HG03575 (cell line): ENCODE data around the gene GAPDH.
"Not testable (repeated sequence)": the region's sequence is repeated elsewhere in the genome, so short reads cannot be mapped to it uniquely, and the experiment has no call there.

Experiments used
- ATAC-seq: cut with Tn5 transposase; IDR thresholded peaks from one replicate; pipeline ENCODE4 v1.9.1; 2021; ENCODE audit not compliant: unreplicated experiment, insufficient number of reproducible peaks, low FRiP score; ENCODE audit errors: extremely low read depth

The GAPDH gene

DNA sequence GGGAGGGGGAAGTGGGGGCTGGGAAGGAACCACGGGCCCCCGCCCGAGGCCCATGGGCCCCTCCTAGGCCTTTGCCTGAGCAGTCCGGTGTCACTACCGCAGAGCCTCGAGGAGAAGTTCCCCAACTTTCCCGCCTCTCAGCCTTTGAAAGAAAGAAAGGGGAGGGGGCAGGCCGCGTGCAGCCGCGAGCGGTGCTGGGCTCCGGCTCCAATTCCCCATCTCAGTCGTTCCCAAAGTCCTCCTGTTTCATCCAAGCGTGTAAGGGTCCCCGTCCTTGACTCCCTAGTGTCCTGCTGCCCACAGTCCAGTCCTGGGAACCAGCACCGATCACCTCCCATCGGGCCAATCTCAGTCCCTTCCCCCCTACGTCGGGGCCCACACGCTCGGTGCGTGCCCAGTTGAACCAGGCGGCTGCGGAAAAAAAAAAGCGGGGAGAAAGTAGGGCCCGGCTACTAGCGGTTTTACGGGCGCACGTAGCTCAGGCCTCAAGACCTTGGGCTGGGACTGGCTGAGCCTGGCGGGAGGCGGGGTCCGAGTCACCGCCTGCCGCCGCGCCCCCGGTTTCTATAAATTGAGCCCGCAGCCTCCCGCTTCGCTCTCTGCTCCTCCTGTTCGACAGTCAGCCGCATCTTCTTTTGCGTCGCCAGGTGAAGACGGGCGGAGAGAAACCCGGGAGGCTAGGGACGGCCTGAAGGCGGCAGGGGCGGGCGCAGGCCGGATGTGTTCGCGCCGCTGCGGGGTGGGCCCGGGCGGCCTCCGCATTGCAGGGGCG lies at the start of gene GAPDH:
Gene GAPDH (plus strand): TSS at position 595 of the 772 bp plus-strand sequence. CDS start 316 bp downstream, outside the sequence.
- ATAC-seq: peak; percentile 41

DNA sequence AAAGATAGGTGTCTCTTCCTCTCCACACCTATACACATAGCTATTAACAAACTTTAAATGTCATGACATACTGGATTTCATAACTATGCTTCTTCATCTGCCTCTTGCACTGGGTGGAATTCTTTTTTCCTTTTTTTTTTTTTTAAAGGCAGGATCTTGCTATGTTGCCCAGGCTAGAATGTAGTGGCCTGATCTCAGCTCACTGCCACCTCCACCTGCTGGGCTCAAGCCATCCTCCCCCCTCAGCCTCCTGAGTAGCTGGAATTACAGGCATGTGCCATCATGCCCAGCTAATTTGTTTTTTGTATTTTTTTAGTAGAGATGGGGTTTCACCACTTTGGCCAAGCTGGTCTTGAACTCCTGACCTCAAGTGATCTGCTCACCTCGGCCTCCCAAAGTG lies 46.1 kb upstream of the GAPDH start:
- no peak for ATAC-seq

DNA sequence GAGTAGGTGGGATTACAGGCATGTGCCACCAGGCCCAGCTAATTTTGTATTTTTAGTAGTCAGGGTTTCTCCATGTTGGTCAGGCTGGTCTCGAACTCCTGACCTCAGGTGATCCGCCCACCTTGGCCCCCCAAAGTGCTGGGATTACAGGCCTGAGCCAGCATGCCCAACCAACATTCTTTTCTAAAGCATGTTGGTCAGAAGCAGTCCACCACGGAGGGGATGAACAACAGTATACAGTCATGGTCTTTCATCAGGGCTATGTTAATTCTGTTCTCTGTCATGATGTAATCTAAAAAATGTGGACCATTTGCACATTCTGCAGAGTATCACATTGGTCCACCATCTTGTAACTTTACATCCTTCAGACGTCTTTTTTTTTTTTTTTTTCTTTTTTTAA lies 44.9 kb upstream of the GAPDH start:
- no peak for ATAC-seq

DNA sequence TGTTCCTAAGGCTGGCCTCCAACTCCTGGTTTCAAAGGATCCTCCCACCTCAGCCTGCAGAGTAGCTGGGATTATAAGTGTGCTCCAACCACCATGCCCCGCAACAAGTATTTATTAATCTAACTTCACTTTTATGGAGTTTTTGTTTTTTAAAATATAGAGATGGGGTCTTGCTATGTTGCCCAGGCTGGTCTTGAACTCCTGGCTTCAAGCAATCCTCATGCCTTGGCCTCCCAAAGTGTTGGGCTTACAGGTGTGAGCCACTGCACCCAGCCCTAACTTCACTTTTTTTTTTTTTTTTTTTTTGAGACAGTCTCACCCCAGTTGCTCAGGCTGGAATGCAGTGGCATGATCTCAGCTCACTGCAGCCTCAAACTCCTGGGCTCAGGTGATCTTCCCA lies 43.6 kb upstream of the GAPDH start:
- ATAC-seq: not testable (repeated sequence)

DNA sequence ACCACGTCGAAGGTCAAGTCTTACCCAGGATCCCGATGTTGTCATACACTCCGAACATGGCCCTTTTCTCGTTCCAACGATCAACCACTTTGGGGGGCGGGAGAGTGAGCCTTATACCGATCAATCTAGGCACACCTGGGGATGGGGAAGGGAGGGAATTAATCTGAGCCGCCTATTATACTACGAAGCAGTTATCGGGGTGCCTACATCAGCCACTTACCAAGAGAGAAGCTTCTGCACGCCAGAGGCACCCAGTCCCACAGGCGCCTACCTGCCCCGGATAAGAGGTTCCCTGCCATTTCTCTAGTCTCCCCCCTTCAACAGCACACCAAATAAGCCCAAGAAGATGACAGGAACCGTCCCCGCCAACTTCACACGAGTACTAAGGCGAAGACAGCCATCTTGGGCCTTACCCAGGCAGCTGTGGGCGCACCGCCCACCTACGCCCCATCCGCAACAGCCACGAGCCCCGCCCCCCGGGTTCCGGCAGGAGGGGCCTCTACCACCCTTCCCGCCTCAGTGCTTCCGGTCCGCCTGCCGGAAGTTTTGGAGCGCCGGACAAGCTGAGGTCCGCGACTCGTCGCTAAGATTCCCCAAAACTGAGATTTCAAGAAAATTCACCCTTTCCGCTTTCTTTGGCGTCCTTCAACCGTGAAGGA lies 41.4 kb upstream of the GAPDH start, which contains the start of gene MRPL51:
Gene MRPL51 (minus strand): TSS at position 425 of the 659 bp plus-strand sequence. CDS start 126 bp downstream, at position 299.
- no peak for ATAC-seq

DNA sequence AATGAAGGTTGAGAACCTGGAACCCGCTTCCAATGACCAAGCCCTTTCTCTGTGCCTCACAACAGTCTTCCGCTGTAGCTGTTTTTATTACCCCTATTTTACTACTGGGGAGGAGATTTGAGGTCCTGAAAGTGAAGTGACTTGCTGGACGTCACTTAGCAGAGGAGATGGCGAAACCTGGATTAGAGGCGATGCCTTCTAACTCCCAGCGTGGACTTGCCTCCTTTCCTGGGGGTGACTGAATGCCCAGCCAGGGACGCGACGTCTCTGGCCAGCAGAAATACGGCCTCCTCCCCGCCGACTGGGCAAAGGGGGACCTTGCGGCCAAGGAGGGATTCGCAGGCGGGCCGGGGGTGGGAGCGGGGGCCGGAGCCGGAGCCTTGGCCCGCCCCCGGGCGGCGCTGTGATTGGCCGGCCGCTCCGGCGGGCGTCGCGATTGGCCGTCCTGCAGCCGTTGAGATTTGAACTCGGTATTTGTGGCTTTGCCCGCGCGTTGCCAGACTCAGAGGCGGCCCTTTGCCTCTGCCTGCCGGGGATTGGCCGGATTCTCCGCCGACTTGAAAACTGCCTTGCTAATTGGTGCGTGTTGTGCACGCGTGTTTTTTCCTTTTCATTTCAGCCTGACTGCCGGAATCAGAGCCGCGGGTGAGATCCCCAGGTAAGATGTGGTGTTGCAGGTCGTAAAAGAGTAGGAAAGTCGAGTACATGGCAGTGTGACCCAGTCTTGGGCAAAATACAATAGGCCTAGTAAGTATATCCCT lies 40.6 kb upstream of the GAPDH start, which contains the start of gene NCAPD2:
Gene NCAPD2 (plus strand): TSS at position 606 of the 761 bp plus-strand sequence. CDS start 997 bp downstream, outside the sequence.
- ATAC-seq: peak; percentile 66

DNA sequence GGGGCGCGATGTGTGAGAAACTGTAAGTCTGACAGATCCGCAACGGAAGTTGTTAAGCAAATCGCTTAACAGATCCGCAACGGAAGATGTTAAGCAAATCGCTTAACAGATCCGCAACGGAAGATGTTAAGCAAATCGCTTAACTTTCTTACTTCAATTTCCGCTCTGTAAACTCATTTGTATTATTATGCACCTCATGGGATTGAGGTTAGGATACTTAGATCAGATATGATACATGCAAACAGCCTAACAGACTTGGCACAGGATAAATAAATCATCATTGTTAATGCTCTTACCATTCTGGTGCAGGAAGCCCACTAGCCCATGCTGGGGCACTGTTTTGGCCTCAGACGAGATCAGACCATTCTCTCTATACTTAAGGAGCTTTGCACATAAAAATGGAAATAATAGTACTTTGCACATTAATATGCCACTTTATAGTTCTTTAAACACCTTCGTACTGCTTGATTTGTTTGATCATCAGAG lies 40.0 kb upstream of the GAPDH start:
- ATAC-seq: no peak

DNA sequence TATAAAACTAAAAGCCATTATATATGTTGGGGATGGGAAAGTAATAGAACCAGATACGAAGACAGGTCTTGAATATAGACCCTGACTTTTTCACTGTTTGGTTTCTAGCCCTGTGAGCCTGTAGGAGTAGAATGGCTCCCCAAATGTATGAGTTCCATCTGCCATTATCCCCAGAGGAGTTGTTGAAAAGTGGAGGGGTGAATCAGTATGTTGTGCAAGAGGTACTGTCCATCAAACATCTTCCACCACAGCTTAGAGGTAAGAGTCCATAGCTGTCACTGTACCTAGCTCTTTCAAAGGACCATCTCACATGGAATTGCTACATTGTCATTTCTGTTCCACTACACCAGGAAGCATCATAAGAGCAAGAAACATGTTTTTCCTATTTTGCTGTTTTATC lies 39.3 kb upstream of the GAPDH start:
- no peak for ATAC-seq

DNA sequence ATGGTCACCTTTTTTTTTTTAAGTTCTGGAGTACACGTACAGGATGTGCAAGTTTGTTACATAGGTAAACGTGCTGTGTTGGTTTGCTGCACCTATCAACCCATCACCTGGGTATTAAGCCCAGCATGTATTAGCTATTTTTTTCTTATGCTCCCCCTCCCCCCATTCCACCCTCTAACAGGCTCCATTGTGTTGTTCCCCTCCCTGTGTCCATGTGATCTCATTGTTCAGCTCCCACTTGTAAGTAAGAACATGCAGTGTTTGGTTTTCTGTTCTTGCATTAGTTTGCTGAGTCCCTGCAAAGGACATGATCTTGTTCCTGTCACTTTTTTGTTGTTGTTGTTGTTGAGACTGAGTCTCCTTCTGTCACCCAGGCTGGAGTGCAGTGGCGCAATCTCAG lies 37.0 kb upstream of the GAPDH start:
- ATAC-seq: not testable (repeated sequence)

DNA sequence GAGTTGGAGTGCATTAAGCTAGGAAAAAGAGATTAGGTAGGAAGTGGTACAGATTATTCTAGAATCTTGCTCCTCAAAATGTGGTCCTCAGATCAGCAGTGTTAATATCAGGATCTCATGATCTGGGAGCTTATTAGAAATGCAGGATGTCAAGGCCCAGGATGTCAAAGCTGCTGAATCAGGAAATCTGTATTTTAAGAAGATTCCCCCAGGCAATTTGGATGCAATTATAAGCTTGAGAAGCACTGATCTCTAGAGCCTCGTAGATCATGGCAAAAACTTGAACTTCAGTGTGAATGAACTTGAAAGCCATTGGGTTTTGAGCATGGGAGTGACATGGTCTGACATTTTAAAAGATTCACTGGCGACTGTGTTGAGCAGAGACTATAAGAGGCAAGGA lies 33.9 kb upstream of the GAPDH start:
- no peak for ATAC-seq

DNA sequence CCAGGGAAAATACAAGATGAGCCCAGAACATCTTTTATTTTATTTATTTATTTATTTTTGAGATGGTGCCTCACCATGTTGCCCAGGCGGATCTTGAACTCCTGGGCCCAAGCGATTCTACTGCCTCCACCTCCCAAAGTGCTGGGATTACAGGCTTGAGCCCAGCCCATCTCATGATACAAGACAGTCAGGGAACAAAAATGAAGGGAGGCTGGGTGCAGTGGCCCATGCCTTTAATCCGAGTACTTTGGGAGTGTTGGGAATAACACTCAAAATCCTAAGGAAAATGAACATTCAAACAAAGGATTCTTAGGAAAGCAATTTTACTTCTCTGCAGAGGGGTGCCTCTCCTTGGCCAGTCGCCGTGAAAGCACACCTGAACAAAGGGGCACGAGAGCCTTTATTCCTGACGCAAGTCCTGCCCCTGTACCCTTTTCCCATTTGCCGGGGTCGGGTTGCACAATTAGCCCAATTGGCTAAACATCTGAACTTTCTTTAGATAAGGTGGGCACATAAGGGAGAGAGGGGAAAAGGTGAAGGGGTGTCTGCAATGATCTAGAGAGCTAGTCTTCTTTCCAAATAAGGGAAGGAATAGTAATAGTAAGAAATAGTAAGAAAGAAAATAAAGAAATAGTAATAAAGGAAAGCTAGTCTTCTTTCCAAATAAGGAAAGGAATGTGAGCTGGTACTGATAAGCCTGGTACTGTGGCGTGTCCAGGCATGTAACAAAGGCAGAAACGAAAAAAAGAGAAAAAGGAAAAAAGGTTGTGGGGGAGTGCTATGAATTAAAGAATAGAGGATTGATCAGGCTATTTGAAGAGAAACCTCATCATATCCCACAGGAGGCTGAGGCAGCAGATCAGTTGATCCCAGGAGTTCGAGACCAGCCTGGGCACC lies 27.0 kb upstream of the GAPDH start:
- no peak for ATAC-seq

DNA sequence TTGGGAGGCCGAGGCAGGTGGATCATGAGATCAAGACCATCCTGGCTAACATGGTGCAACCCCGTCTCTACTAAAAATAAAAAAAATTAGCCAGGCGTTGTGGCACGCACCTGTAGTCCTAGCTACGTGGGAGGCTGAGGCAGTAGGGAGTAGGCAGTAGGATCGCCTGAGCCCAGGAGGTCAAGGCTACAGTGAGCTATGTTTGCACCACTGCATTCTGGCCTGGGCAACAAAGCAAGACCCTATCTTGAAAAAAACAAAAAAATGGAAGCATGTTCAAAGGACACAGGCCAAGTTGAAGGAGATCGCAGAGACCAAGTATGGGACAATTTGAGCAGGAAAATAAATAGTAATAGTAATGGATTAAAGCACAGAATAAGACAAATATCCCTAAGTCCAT lies 26.2 kb upstream of the GAPDH start:
- ATAC-seq: no peak

DNA sequence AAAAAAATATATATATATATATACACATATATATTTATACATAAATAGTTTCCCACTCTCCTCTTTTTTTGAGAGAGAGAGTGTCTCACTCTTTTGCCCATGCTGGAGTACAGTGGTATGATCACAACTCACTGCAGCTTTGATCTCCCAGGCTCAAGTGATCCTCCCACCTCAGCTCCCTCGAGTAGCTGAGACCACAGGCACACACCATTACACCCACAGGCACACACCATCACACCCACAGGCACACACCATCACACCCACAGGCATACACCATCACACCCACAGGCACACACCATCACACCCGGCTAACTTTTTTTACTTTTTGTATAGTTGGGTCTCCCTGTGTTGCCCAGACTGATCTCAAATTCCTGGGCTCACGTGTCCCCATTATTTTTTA lies 14.1 kb upstream of the GAPDH start:
- no peak for ATAC-seq

DNA sequence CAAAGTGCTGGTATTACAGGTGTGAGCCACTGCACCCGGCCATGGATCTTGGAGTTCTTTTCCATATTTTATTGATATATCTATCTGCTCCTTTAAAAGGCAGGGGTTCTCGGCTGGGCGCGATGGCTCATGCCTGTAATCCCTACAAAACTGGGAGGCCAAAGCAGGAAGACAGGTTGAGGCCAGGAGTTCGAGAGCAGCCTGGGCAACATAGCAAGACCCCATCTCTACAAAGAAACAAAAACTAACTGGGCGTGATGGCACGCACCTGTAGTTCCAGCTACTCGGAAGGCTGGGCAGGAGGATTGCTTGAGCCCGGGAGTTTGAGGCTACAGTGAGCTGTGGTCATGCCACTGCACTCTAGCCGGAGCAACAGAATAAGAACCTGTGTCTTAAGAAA lies 12.1 kb upstream of the GAPDH start:
- ATAC-seq: no peak

DNA sequence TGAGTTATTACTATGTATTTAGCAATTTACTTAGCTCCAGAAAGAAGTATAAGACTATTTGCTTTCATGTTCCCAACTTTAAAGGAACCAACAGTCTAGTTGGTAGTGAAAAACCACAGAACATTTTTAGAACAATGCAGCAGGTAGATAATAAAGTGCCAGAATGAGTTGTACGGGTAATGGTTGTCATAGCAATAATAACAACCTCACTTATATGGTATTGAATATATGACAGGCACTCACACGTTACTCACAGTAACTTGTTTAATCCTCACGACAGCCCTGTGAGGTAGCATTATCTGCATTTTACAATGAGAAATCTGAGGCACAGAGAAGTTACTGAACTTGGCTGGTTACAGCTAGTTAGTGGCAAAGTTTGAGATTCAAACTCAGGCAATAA lies 10.6 kb upstream of the GAPDH start:
- no peak for ATAC-seq

DNA sequence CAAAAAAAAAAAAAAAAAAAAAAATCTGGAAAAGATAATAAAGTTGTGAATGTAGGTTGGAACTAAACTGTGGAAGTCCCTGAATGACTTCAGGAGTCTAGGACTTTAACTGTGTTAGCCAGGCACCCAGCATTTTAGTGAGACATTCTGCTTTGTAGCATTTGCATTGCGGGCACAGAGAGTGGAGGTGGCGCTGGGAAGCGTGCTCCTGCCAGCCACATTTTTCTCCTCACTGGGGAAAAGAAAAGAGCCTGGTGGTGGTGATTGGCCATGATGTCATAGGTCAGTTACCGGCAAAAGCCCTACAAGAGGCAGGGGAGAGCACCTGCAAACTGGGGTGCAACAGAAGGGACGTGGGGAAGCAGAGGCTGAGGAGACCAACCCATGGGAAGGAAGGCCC lies 9.7 kb upstream of the GAPDH start:
- ATAC-seq: no peak

DNA sequence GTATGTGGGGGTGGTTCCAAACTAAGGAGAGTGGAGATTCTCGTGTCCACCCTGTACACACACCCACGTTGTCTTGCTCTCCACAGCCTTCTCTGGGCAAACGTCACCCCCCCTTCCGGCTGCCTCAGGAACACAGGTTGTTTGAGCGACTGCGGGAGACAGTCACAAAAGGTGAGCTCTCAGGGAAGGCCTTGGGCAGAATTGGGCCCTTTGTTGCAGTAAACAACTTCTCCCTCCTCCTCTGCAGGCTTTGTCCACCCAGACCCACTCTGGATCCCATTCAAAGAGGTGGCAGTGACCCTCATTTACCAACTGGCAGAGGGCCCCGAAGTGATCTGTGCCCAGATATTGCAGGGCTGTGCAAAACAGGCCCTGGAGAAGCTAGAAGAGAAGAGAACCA lies 8.1 kb upstream of the GAPDH start:
- ATAC-seq: no peak

DNA sequence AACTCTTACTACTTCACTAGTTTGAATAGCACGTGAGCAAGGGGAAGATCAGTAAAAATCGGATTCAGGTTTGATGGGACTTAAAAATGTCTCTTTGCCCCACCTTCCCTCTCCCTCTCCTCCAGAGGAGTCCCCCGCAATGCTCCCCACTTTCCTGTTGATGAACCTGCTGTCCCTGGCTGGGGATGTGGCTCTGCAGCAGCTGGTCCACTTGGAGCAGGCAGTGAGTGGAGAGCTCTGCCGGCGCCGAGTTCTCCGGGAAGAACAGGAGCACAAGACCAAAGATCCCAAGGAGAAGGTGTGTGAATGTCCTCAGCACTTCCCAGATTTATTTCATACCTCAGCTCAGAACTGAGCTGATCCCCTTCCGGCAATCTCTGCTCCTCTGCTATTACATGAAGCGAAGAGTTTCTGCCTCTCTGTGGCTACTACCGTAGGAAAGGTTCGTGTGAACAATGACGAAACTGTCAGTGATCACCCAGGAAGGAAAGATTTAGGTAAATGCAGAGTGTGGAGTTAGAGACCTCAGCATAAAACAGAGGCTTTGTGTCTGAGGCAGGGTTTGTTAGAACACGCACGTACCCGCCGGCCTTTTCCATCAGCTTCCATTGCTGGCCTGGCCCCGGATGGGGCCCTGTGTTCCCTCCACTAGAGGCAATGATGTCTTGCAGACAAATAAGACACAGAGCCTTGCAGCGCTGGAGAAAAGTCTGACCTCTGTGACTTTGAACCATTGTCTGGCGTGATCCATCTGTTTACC lies 7.4 kb upstream of the GAPDH start:
- ATAC-seq: no peak
